Inferior parietal cortex (tissue), 1 donor: ENCODE measurements around the gene SUPT16H.
A peak's percentile ranks its signal among the peaks of the same experiment; 100 is the strongest.
"Not testable (repeated sequence)": the region's sequence is repeated elsewhere in the genome, so short reads cannot be mapped to it uniquely, and the experiment has no call there.

Source experiments
- DNase-seq: peaks from one replicate; pipeline ENCODE4 v3.0.0-alpha.2; 2016; ENCODE audit errors: extremely low spot score

The SUPT16H gene

GRCh38 chr14:21383848-21384493 lies at the start of gene SUPT16H:
TSS of gene SUPT16H (minus strand) at chr14:21384019. CDS start at chr14:21383927, 92 bp downstream.
- DNase-seq, result peak; percentile 93

- no peak for DNase-seq
Measured at GRCh38 chr14:21431126-21431525, 47.3 kb upstream of the SUPT16H start.

GRCh38 chr14:21428930-21429329 lies 45.1 kb upstream of the SUPT16H start:
- DNase-seq, result no peak

- DNase-seq, result no peak
Measured at GRCh38 chr14:21426692-21427091, 42.9 kb upstream of the SUPT16H start.

GRCh38 chr14:21419528-21419927 lies 35.7 kb upstream of the SUPT16H start:
- DNase-seq, result no peak

GRCh38 chr14:21415329-21415728 lies 31.5 kb upstream of the SUPT16H start:
- no peak for DNase-seq

GRCh38 chr14:21414137-21414631 lies 30.4 kb upstream of the SUPT16H start:
- no peak for DNase-seq

GRCh38 chr14:21408147-21408546 lies 24.3 kb upstream of the SUPT16H start:
- no peak for DNase-seq

- DNase-seq, result no peak
Measured at GRCh38 chr14:21406213-21406612, 22.4 kb upstream of the SUPT16H start.

- DNase-seq, result no peak
Measured at GRCh38 chr14:21405097-21405496, 21.3 kb upstream of the SUPT16H start.

- DNase-seq, result no peak
Measured at GRCh38 chr14:21399311-21399870, 15.6 kb upstream of the SUPT16H start.

GRCh38 chr14:21398901-21399300 lies 15.1 kb upstream of the SUPT16H start:
- DNase-seq, result no peak

GRCh38 chr14:21395450-21395849 lies 11.6 kb upstream of the SUPT16H start:
- no peak for DNase-seq

GRCh38 chr14:21385188-21385904 lies 1.5 kb upstream of the SUPT16H start:
- no peak for DNase-seq

- DNase-seq, result no peak
Measured at GRCh38 chr14:21384494-21384851, 654 bp upstream of the SUPT16H start.

- peak; percentile 20 for DNase-seq
Measured at GRCh38 chr14:21382886-21383847, 652 bp downstream of the SUPT16H start.

GRCh38 chr14:21382095-21382494 lies 1.7 kb downstream of the SUPT16H start:
- no peak for DNase-seq

GRCh38 chr14:21379338-21379737 lies 4.5 kb downstream of the SUPT16H start:
- no peak for DNase-seq

GRCh38 chr14:21373980-21374379 lies 9.8 kb downstream of the SUPT16H start:
- no peak for DNase-seq

GRCh38 chr14:21372814-21373213 lies 11.0 kb downstream of the SUPT16H start:
- not testable (repeated sequence) for DNase-seq

GRCh38 chr14:21369949-21370679 lies 13.7 kb downstream of the SUPT16H start:
- no peak for DNase-seq
